Uterus (tissue), 2 donors: ENCODE results near the gene NUMB.

Experiments used
- POLR2A ChIP-seq, 2 donors: fragments of 450-650 bp; IDR thresholded peaks; one replicate each; pipeline ENCODE4 v1.6.1; 2016; ENCODE audit warnings: antibody characterized with exemption in 2 of 2, mild to moderate bottlenecking in 1 of 2, moderate library complexity in 1 of 2
- TF ChIP-seq, protein P1 (sequence below), 4 experiments: fragments of 200-600 bp in 2 of 4; fragments of 450-650 bp in 2 of 4; sonication (generic) in 2 of 4; IDR thresholded peaks; one replicate each; pipeline ENCODE4 v1.5.1; 2016 to 2019; ENCODE audit warnings: antibody characterized with exemption in 4 of 4, mild to moderate bottlenecking in 2 of 4, moderate library complexity in 1 of 4

- no peak for TF ChIP-seq POLR2A (IDR thresholded peaks at IDR 0.05)
- TF ChIP-seq, protein P1, sequence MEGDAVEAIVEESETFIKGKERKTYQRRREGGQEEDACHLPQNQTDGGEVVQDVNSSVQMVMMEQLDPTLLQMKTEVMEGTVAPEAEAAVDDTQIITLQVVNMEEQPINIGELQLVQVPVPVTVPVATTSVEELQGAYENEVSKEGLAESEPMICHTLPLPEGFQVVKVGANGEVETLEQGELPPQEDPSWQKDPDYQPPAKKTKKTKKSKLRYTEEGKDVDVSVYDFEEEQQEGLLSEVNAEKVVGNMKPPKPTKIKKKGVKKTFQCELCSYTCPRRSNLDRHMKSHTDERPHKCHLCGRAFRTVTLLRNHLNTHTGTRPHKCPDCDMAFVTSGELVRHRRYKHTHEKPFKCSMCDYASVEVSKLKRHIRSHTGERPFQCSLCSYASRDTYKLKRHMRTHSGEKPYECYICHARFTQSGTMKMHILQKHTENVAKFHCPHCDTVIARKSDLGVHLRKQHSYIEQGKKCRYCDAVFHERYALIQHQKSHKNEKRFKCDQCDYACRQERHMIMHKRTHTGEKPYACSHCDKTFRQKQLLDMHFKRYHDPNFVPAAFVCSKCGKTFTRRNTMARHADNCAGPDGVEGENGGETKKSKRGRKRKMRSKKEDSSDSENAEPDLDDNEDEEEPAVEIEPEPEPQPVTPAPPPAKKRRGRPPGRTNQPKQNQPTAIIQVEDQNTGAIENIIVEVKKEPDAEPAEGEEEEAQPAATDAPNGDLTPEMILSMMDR (IDR thresholded peaks at IDR 0.05), result no peak
Observed at GRCh38 chr14:73474952-73475351, 16.6 kb upstream of the NUMB start.
